HEK293 (cell line): ENCODE results near the gene UROC1.

ENCODE experiments used
- CTCF ChIA-PET: fragments of 350-600 bp; formaldehyde crosslinking; extraction: SDS; loops from one replicate; lab custom pipeline; 2021; ENCODE audit warnings: antibody characterized with exemption; lab: Yijun Ruan, JAX
- POLR2A ChIA-PET: fragments of 300-600 bp; formaldehyde crosslinking; extraction: SDS; loops from one replicate; lab custom pipeline; 2020; ENCODE audit warnings: antibody characterized with exemption, inconsistent platforms; lab: Yijun Ruan, JAX
- H3K27ac ChIP-seq: fragments of 200-500 bp; sonication (Bioruptor generic); 2 replicates; pipeline ENCODE4 v1.5.1; 2014; ENCODE audit warnings: low read depth, low read length, control low read depth, inconsistent platforms; ENCODE audit errors: extremely low read depth
- H3K36me3 ChIP-seq, 2 experiments: fragments of 200-500 bp in 1 of 2; sonication (Bioruptor generic) in 1 of 2; 1 replicate in 1 of 2; 2 replicates in 1 of 2; pipeline ENCODE4 v1.5.1; 2014 to 2017; ENCODE audit warnings: inconsistent platforms in 2 of 2, low read length in 2 of 2; ENCODE audit not compliant: control insufficient read depth in 2 of 2, insufficient read depth in 1 of 2
- H3K4me1 ChIP-seq: fragments of 200-500 bp; sonication (Bioruptor generic); 2 replicates; pipeline ENCODE4 v1.5.1; 2014; ENCODE audit warnings: mild to moderate bottlenecking, low read length, inconsistent platforms; ENCODE audit not compliant: control insufficient read depth, insufficient read depth
- H3K4me3 ChIP-seq: 2 replicates; pipeline ENCODE4 v1.5.1; 2011; ENCODE audit warnings: low read depth, mild to moderate bottlenecking, control low read depth, low read length, moderate library complexity
- H3K9me3 ChIP-seq: fragments of 200-500 bp; sonication (Bioruptor generic); 2 replicates; pipeline ENCODE4 v1.5.1; 2014; ENCODE audit warnings: low read depth, low read length, inconsistent platforms; ENCODE audit not compliant: control insufficient read depth, insufficient read depth
- IKZF3 ChIP-seq: fragments of 450-650 bp; IDR thresholded peaks from 2 replicates; pipeline ENCODE4 v1.5.0; 2018; ENCODE audit warnings: missing biosample characterization, mild to moderate bottlenecking, missing genetic modification characterization, moderate library complexity
- ZIC2 ChIP-seq: fragments of 450-650 bp; formaldehyde crosslinking; IDR thresholded peaks from 2 replicates; pipeline ENCODE4 v1.5.1; 2016; ENCODE audit warnings: missing biosample characterization, missing genetic modification characterization
- ZNF544 ChIP-seq: fragments of 450-650 bp; formaldehyde crosslinking; IDR thresholded peaks from 2 replicates; pipeline ENCODE4 v1.5.0; 2017; ENCODE audit warnings: missing biosample characterization, missing genetic modification characterization
- ZNF777 ChIP-seq: fragments of 450-650 bp; formaldehyde crosslinking; IDR thresholded peaks from 2 replicates; pipeline ENCODE4 v1.5.1; 2017; ENCODE audit warnings: missing biosample characterization, missing genetic modification characterization, borderline replicate concordance
- TF ChIP-seq, protein P1 (sequence below): fragments of 450-650 bp; formaldehyde crosslinking; IDR thresholded peaks from 2 replicates; pipeline ENCODE4 v1.5.1; 2016; ENCODE audit warnings: missing biosample characterization, missing genetic modification characterization
- TF ChIP-seq, protein P2 (sequence below): fragments of 450-650 bp; formaldehyde crosslinking; IDR thresholded peaks from 2 replicates; pipeline ENCODE4 v1.5.1; 2016; ENCODE audit warnings: missing biosample characterization, missing genetic modification characterization, low read depth

The UROC1 gene

DNA sequence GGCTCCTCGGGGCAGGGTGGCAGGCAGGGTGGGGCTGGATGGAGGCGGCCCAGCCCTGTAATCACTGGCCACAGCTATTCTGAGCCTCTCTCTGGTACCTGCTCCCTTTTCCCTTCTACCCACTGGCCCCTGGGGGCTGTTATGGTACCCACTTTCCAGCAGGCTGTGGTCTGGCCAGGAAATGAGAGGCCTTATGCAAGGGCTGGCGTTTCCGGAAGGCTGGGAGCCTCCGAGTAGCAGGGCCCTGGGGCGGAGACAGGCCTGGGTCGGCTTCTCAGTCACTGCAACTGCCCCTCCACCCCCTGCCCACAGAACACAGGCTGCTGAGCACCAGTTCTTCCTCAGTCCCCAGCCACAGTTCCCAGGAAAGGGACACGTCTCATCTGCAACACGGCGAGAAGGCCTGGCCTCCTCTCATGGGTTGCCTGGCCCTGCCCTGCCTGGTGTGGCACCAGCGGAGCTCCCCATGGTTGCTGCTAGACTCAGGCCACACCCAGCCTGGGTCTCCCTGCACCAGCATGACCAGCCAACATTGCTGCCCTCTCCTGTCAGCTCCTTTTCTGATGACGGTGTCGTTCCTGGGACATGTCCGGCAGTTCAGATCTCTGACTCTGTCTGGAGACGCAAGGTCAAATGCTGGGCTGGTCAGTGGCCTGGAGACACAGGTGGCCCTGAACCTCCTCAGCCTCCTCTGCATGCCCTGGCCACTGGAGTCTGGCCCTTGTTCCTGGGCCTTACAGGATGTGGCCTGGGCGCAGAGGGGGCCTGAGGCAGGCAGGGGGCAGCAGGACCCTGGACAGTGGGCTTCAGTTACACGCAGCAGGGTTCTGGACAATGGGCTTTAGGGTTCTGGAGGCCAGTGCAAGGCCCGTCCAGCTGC is 12.8 kb upstream of the UROC1 start (continued):
- TF ChIP-seq, protein P1, sequence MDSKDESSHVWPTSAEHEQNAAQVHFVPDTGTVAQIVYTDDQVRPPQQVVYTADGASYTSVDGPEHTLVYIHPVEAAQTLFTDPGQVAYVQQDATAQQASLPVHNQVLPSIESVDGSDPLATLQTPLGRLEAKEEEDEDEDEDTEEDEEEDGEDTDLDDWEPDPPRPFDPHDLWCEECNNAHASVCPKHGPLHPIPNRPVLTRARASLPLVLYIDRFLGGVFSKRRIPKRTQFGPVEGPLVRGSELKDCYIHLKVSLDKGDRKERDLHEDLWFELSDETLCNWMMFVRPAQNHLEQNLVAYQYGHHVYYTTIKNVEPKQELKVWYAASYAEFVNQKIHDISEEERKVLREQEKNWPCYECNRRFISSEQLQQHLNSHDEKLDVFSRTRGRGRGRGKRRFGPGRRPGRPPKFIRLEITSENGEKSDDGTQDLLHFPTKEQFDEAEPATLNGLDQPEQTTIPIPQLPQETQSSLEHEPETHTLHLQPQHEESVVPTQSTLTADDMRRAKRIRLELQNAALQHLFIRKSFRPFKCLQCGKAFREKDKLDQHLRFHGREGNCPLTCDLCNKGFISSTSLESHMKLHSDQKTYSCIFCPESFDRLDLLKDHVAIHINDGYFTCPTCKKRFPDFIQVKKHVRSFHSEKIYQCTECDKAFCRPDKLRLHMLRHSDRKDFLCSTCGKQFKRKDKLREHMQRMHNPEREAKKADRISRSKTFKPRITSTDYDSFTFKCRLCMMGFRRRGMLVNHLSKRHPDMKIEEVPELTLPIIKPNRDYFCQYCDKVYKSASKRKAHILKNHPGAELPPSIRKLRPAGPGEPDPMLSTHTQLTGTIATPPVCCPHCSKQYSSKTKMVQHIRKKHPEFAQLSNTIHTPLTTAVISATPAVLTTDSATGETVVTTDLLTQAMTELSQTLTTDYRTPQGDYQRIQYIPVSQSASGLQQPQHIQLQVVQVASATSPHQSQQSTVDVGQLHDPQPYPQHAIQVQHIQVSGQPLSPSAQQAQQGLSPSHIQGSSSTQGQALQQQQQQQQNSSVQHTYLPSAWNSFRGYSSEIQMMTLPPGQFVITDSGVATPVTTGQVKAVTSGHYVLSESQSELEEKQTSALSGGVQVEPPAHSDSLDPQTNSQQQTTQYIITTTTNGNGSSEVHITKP (tag by site-specific recombination): no peak
- TF ChIP-seq IKZF3: no peak

DNA sequence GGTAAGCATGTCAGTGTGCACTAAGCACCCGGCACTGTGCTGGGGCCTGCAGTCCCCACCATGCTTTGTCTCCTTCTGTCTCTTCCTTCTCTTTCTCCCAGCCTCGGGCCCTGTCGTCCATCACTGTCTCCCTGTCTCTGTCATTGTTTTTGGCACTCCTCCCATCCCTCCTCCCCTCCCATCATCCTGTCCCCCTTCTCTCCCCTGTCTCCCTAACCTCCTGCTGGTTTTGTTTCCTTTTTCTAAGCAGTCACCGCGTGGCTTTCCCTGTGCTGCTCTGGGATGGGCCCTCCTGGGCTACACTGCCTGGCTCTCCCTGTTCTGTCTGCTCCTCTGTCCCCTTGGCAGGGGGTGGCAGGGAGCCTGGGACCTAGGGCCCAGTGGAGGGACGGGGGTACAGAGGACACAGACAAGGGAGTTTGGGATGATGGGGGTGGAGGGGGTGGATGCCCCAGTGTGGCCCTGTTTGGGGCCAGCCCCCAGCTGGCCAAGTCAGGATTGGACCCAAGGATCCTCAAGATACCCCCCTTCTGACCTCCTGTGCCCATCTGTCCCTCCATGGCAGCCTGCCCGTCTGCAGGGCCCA is 12.1 kb upstream of the UROC1 start:
- ChIA-PET CTCF (no interaction called here), POLR2A (no interaction called here)
- no peaks in the 10 kb centered on the region for H3K36me3 ChIP-seq
- H3K4me3 ChIP-seq: no peak overlapping the region
- no peak overlapping the region for H3K27ac ChIP-seq
- no peaks in the 10 kb centered on the region for H3K9me3 ChIP-seq
- no peaks in the 10 kb centered on the region for H3K4me1 ChIP-seq
- TF ChIP-seq ZNF544 (tag by site-specific recombination) (no peak), ZIC2 (peak; percentile 73)

DNA sequence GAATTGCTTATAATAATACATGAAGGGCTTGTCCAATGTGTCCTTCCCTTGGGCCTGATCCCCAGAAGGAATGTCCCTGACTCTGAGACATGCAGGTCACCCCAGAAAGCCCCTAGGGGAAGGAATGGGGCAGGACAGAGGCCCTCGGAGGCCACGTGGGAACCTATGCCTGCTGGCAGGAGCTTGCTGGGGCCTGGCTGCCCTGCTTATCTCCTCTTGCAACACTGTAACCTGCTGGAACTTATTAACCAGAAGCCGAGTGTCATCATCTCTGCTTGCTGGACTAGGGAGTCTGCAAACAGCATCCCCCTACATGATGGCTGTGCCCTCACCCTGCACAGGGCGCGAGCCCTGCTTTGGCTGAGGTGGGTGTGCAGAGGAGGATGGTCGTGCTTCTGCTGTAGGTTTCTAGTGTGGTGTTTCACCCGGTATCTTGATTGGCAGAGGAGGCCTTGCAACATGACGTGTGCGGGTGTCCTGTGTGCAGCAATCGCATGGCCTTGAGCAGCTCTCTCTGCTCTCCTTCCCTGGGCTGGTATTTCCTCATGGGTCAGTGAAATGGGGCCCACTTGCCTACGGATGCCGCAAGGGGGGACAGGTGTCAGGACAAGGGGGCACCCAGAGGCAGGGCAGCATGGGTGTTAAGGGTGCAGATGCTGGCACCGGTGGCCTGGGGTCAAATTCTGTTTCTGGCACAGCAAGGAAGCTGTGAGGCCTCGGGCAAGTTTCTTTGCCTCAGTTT is 11.4 kb upstream of the UROC1 start:
- TF ChIP-seq, protein P2, sequence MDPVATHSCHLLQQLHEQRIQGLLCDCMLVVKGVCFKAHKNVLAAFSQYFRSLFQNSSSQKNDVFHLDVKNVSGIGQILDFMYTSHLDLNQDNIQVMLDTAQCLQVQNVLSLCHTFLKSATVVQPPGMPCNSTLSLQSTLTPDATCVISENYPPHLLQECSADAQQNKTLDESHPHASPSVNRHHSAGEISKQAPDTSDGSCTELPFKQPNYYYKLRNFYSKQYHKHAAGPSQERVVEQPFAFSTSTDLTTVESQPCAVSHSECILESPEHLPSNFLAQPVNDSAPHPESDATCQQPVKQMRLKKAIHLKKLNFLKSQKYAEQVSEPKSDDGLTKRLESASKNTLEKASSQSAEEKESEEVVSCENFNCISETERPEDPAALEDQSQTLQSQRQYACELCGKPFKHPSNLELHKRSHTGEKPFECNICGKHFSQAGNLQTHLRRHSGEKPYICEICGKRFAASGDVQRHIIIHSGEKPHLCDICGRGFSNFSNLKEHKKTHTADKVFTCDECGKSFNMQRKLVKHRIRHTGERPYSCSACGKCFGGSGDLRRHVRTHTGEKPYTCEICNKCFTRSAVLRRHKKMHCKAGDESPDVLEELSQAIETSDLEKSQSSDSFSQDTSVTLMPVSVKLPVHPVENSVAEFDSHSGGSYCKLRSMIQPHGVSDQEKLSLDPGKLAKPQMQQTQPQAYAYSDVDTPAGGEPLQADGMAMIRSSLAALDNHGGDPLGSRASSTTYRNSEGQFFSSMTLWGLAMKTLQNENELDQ: no peak
- H3K36me3 ChIP-seq: no peaks in the 10 kb centered on the region
- no peak overlapping the region for H3K27ac ChIP-seq
- no peaks in the 10 kb centered on the region for H3K9me3 ChIP-seq
- H3K4me1 ChIP-seq: no peaks in the 10 kb centered on the region
- no peak overlapping the region for H3K4me3 ChIP-seq
- POLR2A ChIA-PET: no interaction called here
- CTCF ChIA-PET: no interaction called here

DNA sequence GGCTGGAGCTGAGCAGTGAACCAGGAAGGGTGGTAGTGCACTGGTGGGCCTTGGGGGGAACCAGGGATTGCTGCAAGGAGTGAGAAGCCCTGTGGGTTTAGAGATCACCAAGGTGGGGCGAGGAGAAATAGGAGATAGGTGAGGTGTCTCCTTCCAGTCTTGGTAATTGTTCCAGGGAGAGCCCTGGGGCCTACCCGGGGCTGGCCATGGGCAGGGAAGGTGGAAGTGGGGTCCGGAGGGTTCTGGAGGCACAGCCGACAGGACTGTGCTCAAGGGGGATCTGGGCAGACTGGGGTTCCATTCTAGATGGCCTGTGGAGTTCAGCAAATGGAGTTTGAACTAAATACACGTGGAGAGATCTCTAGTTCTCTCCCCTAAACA is 10.8 kb upstream of the UROC1 start:
- TF ChIP-seq ZNF777 (tag by site-specific recombination): no peak
- no peak overlapping the region for H3K4me3 ChIP-seq
- H3K4me1 ChIP-seq: no peaks in the 10 kb centered on the region
- ChIA-PET POLR2A (no interaction called here), CTCF (no interaction called here)
- H3K36me3 ChIP-seq: no peaks in the 10 kb centered on the region
- no peaks in the 10 kb centered on the region for H3K9me3 ChIP-seq
- H3K27ac ChIP-seq: no peak overlapping the region
